Effector memory CD8-positive, alpha-beta T cell (primary cell): ENCODE measurements around the gene HSBP1L1.
"Not testable (repeated sequence)": the region's sequence is repeated elsewhere in the genome, so short reads cannot be mapped to it uniquely, and the experiment has no call there.

Source experiments
- ATAC-seq: fragments of 150-1000 bp; cut with Tn5 transposase; replicated peaks from 2 replicates; pipeline ENCODE4 v1.10.0; 2021; ENCODE audit warnings: mild to moderate bottlenecking, moderate library complexity
- DNase-seq, 3 experiments: peaks; one replicate each; pipeline ENCODE4 v3.0.0; 2021
- H3K27ac Mint-ChIP-seq, 2 donors: one replicate each; pipeline ENCODE4 v1.8.0; 2022; ENCODE audit warnings: mild to moderate bottlenecking in 2 of 2, mixed read lengths in 2 of 2, moderate library complexity in 2 of 2
- H3K27me3 Mint-ChIP-seq, 2 donors: one replicate each; pipeline ENCODE4 v1.8.0; 2022; ENCODE audit warnings: mixed read lengths in 2 of 2
- H3K36me3 Mint-ChIP-seq: one replicate; pipeline ENCODE4 v1.8.0; 2022; ENCODE audit warnings: mild to moderate bottlenecking, moderate library complexity, mixed read lengths; ENCODE audit not compliant: insufficient read depth
- H3K4me1 Mint-ChIP-seq, 2 donors: one replicate each; pipeline ENCODE4 v1.8.0; 2022; ENCODE audit warnings: low read depth in 2 of 2, mixed read lengths in 2 of 2
- H3K4me3 Mint-ChIP-seq, 2 donors: one replicate each; pipeline ENCODE4 v1.8.0; 2022; ENCODE audit warnings: mild to moderate bottlenecking in 2 of 2, mixed read lengths in 2 of 2, moderate library complexity in 2 of 2
- H3K9me3 Mint-ChIP-seq, 2 donors: one replicate each; pipeline ENCODE4 v1.8.0; 2022; ENCODE audit warnings: mixed read lengths in 2 of 2

The HSBP1L1 gene

DNA sequence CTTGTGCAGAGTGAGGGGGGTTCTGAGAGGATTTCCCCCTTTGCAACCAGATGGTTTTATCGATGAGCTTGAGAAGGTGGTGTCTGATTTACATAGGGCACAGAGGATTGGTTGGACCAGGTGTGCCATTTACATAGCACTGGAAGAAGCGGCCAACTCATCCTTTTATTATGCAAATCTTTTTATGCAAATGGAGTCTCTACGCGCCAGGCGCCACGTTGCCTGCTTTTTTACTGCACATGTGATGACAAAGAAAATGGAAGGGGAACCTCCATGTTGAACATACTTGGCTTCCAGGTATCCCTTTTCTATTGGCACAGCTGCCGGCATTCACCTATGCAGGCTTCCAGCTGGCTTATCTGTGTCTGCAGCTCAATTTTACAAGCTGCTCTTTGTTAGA lies 42.3 kb downstream of the HSBP1L1 start:
- H3K9me3 Mint-ChIP-seq, result peaks cover 0 to 5% of the 10 kb centered on the region in 2 donors

DNA sequence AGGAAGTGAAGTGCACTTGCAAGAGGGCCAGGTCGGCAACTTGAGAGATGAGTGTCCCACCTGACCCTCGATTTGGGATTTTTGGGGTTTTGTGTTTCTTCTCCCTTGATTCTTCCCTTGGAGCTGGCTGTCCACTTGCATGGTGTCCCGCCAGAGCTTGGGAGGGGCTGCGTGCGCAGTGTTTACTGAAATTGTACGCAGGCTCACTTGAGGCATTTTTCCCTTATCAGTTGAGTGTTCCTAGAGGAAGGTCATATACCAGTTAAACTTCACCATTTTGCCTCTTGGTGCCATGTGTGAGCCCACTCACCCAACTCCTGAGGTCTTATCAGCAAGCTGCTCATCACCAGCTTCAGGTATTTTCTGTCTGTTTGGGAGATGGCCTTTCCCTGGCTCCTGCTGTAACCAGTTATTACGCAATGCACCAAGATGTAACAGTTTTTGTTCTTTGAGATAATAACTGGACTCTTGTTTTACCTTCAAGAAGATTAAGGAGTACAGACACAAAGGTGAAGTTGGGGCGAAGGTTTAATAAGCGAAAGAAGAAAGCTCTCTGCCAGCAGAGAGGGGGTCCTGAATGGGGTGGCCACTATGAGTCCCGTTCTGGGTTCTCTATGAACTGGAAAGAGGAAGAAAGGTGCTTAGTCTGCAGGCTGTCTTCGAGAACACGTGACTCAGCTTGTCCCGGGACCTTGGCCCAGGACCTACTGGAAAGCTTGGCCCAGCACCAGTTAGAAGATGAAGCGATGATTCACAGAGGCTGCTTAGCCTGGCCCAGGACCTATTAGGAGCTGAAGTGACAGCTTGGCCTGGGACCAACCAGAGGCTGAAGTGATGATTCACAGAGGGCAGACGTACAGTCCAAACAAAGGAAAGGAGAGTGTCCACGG lies 45.5 kb downstream of the HSBP1L1 start:
- Mint-ChIP-seq H3K27ac (no peak overlapping the region), H3K36me3 (no peaks in the 10 kb centered on the region), H3K9me3 (peaks cover 0 to 10% of the 10 kb centered on the region in 2 donors), H3K4me3 (no peak overlapping the region), H3K27me3 (peaks cover 0 to 4% of the 10 kb centered on the region in 2 donors), H3K4me1 (no peaks in the 10 kb centered on the region)
- no peak for ATAC-seq
- no peak for DNase-seq

More for the DNA sequence above, 42.3 kb downstream of the HSBP1L1 start:
- ATAC-seq, result no peak
- no peak for DNase-seq
- Mint-ChIP-seq H3K36me3 (no peaks in the 10 kb centered on the region), H3K4me1 (no peaks in the 10 kb centered on the region), H3K27me3 (peaks cover 0 to 9% of the 10 kb centered on the region in 2 donors), H3K27ac (no peak overlapping the region), H3K4me3 (no peak overlapping the region)

DNA sequence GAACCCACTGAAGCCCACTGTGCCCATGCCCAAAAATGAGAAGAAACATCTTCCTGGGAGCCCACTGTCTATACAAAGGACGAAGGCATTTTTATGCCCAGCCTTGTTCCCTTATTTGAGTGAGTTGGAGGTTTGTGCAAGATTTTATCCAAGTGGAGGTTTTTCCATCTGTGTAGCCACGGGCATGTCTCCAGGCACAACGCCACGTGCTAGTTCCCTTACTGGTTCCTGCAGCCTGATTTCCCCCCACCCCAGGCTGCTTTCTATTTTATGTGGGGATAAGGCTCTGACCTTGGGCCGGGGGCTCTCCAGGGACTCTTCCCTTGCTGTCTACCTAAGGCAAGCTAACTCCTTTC lies 46.1 kb downstream of the HSBP1L1 start:
- H3K27ac Mint-ChIP-seq, result no peak overlapping the region
- ATAC-seq (no peak), DNase-seq (no peak)
- no peaks in the 10 kb centered on the region for H3K4me1 Mint-ChIP-seq
- H3K36me3 Mint-ChIP-seq, result no peaks in the 10 kb centered on the region
- H3K4me3 Mint-ChIP-seq, result no peak overlapping the region
- H3K27me3 Mint-ChIP-seq, result no peaks in the 10 kb centered on the region
- peaks cover 0 to 10% of the 10 kb centered on the region in 2 donors for H3K9me3 Mint-ChIP-seq

DNA sequence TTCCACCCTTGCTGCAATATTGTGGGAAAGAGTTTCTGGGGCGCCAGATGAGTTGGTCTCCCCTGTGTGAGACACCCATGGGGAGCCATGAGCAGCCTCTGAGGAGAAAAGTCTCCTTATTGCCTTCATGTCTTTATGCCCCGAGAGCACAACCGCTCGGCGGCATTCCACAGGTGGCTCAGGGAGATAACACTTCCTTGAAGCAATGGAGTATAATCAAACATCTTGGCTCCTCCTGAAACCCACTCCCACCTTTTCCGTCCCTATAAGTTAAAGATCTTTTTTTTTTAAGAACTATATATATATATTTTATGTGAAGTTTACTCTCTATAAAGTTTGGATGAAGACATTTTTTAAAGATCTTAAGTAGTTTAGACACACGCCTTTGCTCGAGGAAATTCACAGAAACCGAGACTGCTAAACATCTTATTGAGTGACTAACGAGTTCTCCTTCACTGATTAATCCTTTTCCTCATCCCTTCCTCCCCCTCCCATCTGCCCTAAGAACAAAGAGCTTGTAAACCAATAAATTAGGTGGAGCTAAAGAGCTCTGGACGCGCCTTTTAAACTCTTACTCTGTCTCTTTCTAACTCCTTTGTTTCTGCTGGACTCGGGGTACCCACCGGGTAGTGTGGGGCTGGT lies 47.2 kb downstream of the HSBP1L1 start:
- H3K9me3 Mint-ChIP-seq, H3K4me1 Mint-ChIP-seq, ATAC-seq, H3K27me3 Mint-ChIP-seq, H3K36me3 Mint-ChIP-seq, H3K4me3 Mint-ChIP-seq, H3K27ac Mint-ChIP-seq, DNase-seq: not testable (repeated sequence)

DNA sequence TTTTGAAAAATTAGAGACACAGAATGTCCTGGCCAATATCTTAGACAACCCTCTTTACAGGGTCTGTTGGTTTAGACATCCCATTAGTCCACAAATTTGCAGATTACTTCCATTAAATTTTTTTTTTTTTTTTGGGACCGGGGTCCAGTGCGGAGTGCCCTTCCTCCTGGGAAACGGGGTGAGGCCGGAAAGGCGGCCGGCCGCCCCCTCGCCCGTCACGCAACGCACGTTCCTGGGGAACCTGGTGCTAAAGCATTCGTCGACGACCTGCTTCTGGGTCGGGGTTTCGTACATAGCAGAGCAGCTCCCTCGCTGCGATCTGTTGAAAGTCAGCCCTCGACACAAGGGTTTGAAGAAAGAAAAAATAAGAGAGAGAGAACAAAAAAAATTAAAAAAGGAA lies 48.3 kb downstream of the HSBP1L1 start:
- no peak for DNase-seq
- Mint-ChIP-seq H3K36me3 (no peaks in the 10 kb centered on the region), H3K4me3 (no peak overlapping the region), H3K4me1 (no peaks in the 10 kb centered on the region), H3K27me3 (no peaks in the 10 kb centered on the region), H3K27ac (no peak overlapping the region), H3K9me3 (peaks cover 0 to 10% of the 10 kb centered on the region in 2 donors)
- no peak for ATAC-seq
